ENCODE measurements around the gene SUMO3.

GRCh38 chr21:44778499-44778911, 39.4 kb downstream of the SUMO3 start:
- TF ChIP-seq POLR2AphosphoS5 (IDR thresholded peaks at IDR 0.05; ENCODE audit: borderline replicate concordance, low read depth, low read length) (no peak), EZH2 (IDR thresholded peaks at IDR 0.05) (no peak)

All from SK-N-MC (cell line).